CD14-positive monocyte (primary cell): ENCODE measurements around the gene AJAP1. TPM values are rescaled to one million over a fixed set of nuclear protein-coding genes. Genes with fewer than 3 reads are reported as not detected.

ENCODE experiments used
- DNase-seq, 3 donors: peaks; one replicate each; pipeline ENCODE4 v3.0.0-alpha.2; 2011 to 2022
- H2AFZ ChIP-seq: 2 replicates; pipeline ENCODE4 v1.6.0; 2012; ENCODE audit warnings: mild to moderate bottlenecking, low read depth, low read length, inconsistent platforms; ENCODE audit not compliant: insufficient read depth, poor library complexity, severe bottlenecking
- H3K27ac ChIP-seq, 2 donors: 1 replicate in 1 of 2; 2 replicates in 1 of 2; pipeline ENCODE4 v1.5.1; 2012 to 2013; ENCODE audit warnings: low read length in 2 of 2, control low read depth in 1 of 2, inconsistent platforms in 1 of 2, low read depth in 1 of 2, mild to moderate bottlenecking in 1 of 2
- H3K27me3 ChIP-seq, 2 donors: one replicate each; pipeline versions ENCODE4 v1.6.0 to v1.6.1; 2011 to 2013; ENCODE audit warnings: low read length in 2 of 2; ENCODE audit not compliant: control insufficient read depth in 2 of 2, insufficient read depth in 2 of 2
- H3K36me3 ChIP-seq, 2 donors: replicated peaks in 1 of 2; 1 replicate in 1 of 2; 2 replicates in 1 of 2; pipeline versions ENCODE4 v1.5.1 to v1.6.1; 2012 to 2013; ENCODE audit warnings: low read length in 2 of 2, control low read depth in 1 of 2, inconsistent platforms in 1 of 2, mild to moderate bottlenecking in 1 of 2; ENCODE audit not compliant: insufficient read depth in 2 of 2, control insufficient read depth in 1 of 2
- H3K4me1 ChIP-seq, 2 donors: 1 replicate in 1 of 2; 2 replicates in 1 of 2; pipeline versions ENCODE4 v1.5.1 to v1.6.1; 2012 to 2013; ENCODE audit warnings: low read length in 2 of 2, control low read depth in 1 of 2, inconsistent platforms in 1 of 2, mild to moderate bottlenecking in 1 of 2, moderate library complexity in 1 of 2; ENCODE audit not compliant: insufficient read depth in 2 of 2, control insufficient read depth in 1 of 2
- H3K4me2 ChIP-seq: replicated peaks from 2 replicates; pipeline ENCODE3; 2012; ENCODE audit warnings: low read length, moderate library complexity, mild to moderate bottlenecking; ENCODE audit not compliant: poor library complexity, severe bottlenecking; ENCODE audit errors: extremely low read depth
- H3K4me3 ChIP-seq, 3 experiments: fragments of 200-600 bp in 1 of 3; sonication (generic) in 1 of 3; replicated peaks in 1 of 3; 1 replicate in 2 of 3; 2 replicates in 1 of 3; pipeline ENCODE4 v1.5.1; 2011 to 2013; ENCODE audit warnings: low read length in 3 of 3, mild to moderate bottlenecking in 3 of 3, control low read depth in 2 of 3, low read depth in 2 of 3, inconsistent platforms in 1 of 3, moderate library complexity in 1 of 3
- H3K79me2 ChIP-seq: 2 replicates; pipeline ENCODE4 v1.6.0; 2012; ENCODE audit warnings: mild to moderate bottlenecking, control low read depth, inconsistent platforms, low read length, moderate library complexity; ENCODE audit not compliant: insufficient read depth
- H3K9ac ChIP-seq: 2 replicates; pipeline ENCODE4 v1.6.0; 2017; ENCODE audit warnings: low read length, mild to moderate bottlenecking; ENCODE audit not compliant: insufficient read depth, poor library complexity, severe bottlenecking
- H3K9me3 ChIP-seq, 2 donors: replicated peaks in 1 of 2; 1 replicate in 1 of 2; 2 replicates in 1 of 2; pipeline versions ENCODE4 v1.5.1 to v1.6.1; 2012 to 2013; ENCODE audit warnings: low read length in 2 of 2, control low read depth in 1 of 2; ENCODE audit not compliant: control insufficient read depth in 1 of 2, insufficient read depth in 1 of 2
- H4K20me1 ChIP-seq: 2 replicates; pipeline ENCODE4 v1.6.0; 2012; ENCODE audit warnings: mild to moderate bottlenecking, low read length, control low read depth, moderate library complexity; ENCODE audit not compliant: insufficient read depth
- H3K27ac Mint-ChIP-seq, 7 donors: one replicate each; pipeline ENCODE4 v1.8.0; 2020; ENCODE audit warnings: mild to moderate bottlenecking in 7 of 7, mixed read lengths in 7 of 7, moderate library complexity in 6 of 7, inconsistent platforms in 2 of 7
- H3K27me3 Mint-ChIP-seq, 3 donors: one replicate each; pipeline ENCODE4 v1.8.0; 2021 to 2022; ENCODE audit warnings: low read depth in 3 of 3, mild to moderate bottlenecking in 3 of 3, mixed read lengths in 3 of 3, moderate library complexity in 3 of 3, inconsistent platforms in 1 of 3
- H3K36me3 Mint-ChIP-seq, 2 donors: one replicate each; pipeline ENCODE4 v1.8.0; 2020; ENCODE audit warnings: mixed read lengths in 2 of 2, inconsistent platforms in 1 of 2, mild to moderate bottlenecking in 1 of 2
- H3K4me1 Mint-ChIP-seq: one replicate; pipeline ENCODE4 v1.8.0; 2020; ENCODE audit warnings: mild to moderate bottlenecking, mixed read lengths
- H3K4me3 Mint-ChIP-seq, 2 donors: one replicate each; pipeline ENCODE4 v1.8.0; 2020; ENCODE audit warnings: mild to moderate bottlenecking in 2 of 2, mixed read lengths in 2 of 2, moderate library complexity in 1 of 2
- H3K9me3 Mint-ChIP-seq, 7 donors: one replicate each; pipeline ENCODE4 v1.8.0; 2020 to 2022; ENCODE audit warnings: mixed read lengths in 7 of 7, mild to moderate bottlenecking in 6 of 7, moderate library complexity in 6 of 7, inconsistent platforms in 2 of 7
- CTCF ChIP-seq: fragments of 200-600 bp; IDR thresholded peaks from one replicate; pipeline ENCODE4 v1.8.0; 2022; ENCODE audit warnings: antibody characterized with exemption, mild to moderate bottlenecking
- WGBS: methylation state at CpG from one replicate; pipeline ENCODE4 v1.1.5; 2013; ENCODE audit warnings: missing lambda C conversion rate; ENCODE audit not compliant: insufficient coverage; 5-methylcytosine and 5-hydroxymethylcytosine counted together
- intact Hi-C, 2 donors: fragments of 100-400 bp; cut with micrococcal nuclease; formaldehyde crosslinking; loops; one replicate each; pipeline versions ENCODE4 v1.15.0 to v1.15.1; 2023
- polyA plus RNA-seq, 3 donors: library from polyadenylated mRNA; depleted of rRNA in 1 of 3; unstranded in 2 of 3; stranded (reverse) in 1 of 3; fragments of 300-500 nt in 2 of 3; fragments of >200 nt in 1 of 3; fragmentation: Illumina TruSeq in 2 of 3; gene quantifications; 1 replicate in 2 of 3; 2 replicates in 1 of 3; pipeline ENCODE4 v1.2.3, GENCODE V29; 2012 to 2021

The AJAP1 gene
- polyA plus RNA-seq, 3 donors: not detected

DNA sequence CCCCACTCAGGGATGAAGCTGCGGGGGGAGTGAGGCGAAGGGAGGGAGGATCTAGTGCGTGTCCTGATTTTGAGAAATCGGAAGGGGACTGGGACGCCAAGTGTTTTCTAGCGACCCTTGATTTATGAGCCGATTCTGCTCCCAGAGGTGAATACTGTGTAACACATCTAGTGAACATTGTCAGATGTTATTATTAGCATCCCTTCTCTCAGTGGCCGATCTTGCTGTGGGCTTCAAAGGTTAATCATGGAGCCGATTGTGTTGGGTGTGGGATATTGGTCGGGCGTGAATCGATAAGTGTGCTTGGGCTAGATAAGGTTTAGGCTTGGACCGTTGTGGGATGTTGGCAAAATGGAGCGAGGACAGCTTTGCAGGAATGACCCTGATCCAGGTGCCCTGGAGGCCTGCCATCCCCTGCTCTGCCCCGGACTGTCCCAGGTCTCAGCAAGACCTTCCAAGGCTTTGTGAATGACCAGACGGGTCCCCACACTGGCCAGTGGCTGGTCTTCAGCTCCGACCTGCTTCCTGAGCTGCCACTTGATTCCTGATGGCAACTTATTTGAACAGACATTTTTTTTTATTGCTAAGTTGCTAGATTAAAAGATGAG is 2.2 kb downstream of the AJAP1 start:
- no peak for DNase-seq
- 18% methylated on average over 13 of the region's 17 CpGs for WGBS
- Histone ChIP-seq H4K20me1 (no peaks in the 10 kb centered on the region), H3K79me2 (no peaks in the 10 kb centered on the region), H3K27ac (no peak overlapping the region), H3K27me3 (peaks cover 22 to 64% of the 10 kb centered on the region in 2 donors), H3K9ac (no peak overlapping the region), H3K4me1 (no peaks in the 10 kb centered on the region), H2AFZ (no peak overlapping the region), H3K4me2 (no peak overlapping the region), H3K4me3 (no peak overlapping the region), H3K36me3 (no peaks in the 10 kb centered on the region), H3K9me3 (peaks cover 3 to 10% of the 10 kb centered on the region in 2 donors)
- H3K4me3 Mint-ChIP-seq: peak overlapping the region in 1 of 2 donors; percentile 72
- intact Hi-C loops: no loop called here
- peaks cover 54 to 73% (median 56%) of the 10 kb centered on the region in 3 donors for H3K27me3 Mint-ChIP-seq
- H3K36me3 Mint-ChIP-seq: no peaks in the 10 kb centered on the region
- H3K9me3 Mint-ChIP-seq: peaks cover 0 to 6% (median 0%) of the 10 kb centered on the region in 7 donors
- TF ChIP-seq CTCF: no peak
- no peaks in the 10 kb centered on the region for H3K4me1 Mint-ChIP-seq
- H3K27ac Mint-ChIP-seq: no peak overlapping the region

GRCh38 chr1:4657244-4657789 is 2.9 kb downstream of the AJAP1 start:
- Histone ChIP-seq H3K27ac (no peak overlapping the region), H2AFZ (no peak overlapping the region), H3K4me1 (no peaks in the 10 kb centered on the region), H3K9ac (no peak overlapping the region), H3K36me3 (no peaks in the 10 kb centered on the region), H3K4me3 (no peak overlapping the region), H4K20me1 (no peaks in the 10 kb centered on the region), H3K9me3 (peaks cover 3 to 10% of the 10 kb centered on the region in 2 donors), H3K4me2 (no peak overlapping the region), H3K27me3 (peaks cover 22 to 59% of the 10 kb centered on the region in 2 donors), H3K79me2 (no peaks in the 10 kb centered on the region)
- 10% methylated on average over 5 of the region's 9 CpGs for WGBS
- peaks cover 0 to 6% (median 0%) of the 10 kb centered on the region in 7 donors for H3K9me3 Mint-ChIP-seq
- H3K36me3 Mint-ChIP-seq: no peaks in the 10 kb centered on the region
- intact Hi-C loops: no loop called here
- no peak overlapping the region for H3K27ac Mint-ChIP-seq
- no peak for TF ChIP-seq CTCF
- H3K4me1 Mint-ChIP-seq: no peaks in the 10 kb centered on the region
- no peak for DNase-seq
- peaks cover 54 to 72% (median 56%) of the 10 kb centered on the region in 3 donors for H3K27me3 Mint-ChIP-seq
- peak overlapping the region in 1 of 2 donors; percentile 72 for H3K4me3 Mint-ChIP-seq
